Fibroblast of skin of left quadriceps (primary cell): Measurements from ENCODE around the gene TPM4.
A peak's percentile ranks its signal among the peaks of the same experiment; 100 is the strongest.
"Not testable (repeated sequence)": the region's sequence is repeated elsewhere in the genome, so short reads cannot be mapped to it uniquely, and the experiment has no call there.

Experiments used
- DNase-seq, 2 experiments: peaks; one replicate each; pipeline ENCODE4 v3.0.0-alpha.2; 2013; ENCODE audit warnings: low read depth in 2 of 2

TPM4 gene

GRCh38 chr19:16073481-16073880 is 2.8 kb upstream of the TPM4 start:
- no peak for DNase-seq

DNA sequence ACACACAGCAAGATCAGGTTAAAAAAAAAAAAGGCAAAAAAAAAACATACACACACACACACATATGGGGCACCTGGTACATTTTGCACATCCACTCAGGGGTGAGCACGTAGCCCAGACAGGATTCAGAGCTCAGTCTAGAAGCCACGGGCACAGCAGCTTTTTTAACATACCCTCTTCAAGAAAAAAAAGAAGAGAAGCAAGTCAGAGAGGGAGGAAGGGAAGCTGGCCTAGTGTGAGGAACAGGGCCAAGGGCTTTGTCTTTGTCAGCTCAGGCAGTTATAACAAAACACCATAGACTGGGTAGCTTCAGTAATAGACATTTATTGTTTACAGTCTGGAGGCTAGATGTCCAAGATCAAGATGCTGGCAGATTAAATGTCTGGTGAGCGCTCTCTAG is 2.3 kb upstream of the TPM4 start:
- DNase-seq: no peak

GRCh38 chr19:16074488-16075365 is 1.6 kb upstream of the TPM4 start:
- no peak for DNase-seq

GRCh38 chr19:16075430-16076153 is 703 bp upstream of the TPM4 start:
- DNase-seq: no peak

DNA sequence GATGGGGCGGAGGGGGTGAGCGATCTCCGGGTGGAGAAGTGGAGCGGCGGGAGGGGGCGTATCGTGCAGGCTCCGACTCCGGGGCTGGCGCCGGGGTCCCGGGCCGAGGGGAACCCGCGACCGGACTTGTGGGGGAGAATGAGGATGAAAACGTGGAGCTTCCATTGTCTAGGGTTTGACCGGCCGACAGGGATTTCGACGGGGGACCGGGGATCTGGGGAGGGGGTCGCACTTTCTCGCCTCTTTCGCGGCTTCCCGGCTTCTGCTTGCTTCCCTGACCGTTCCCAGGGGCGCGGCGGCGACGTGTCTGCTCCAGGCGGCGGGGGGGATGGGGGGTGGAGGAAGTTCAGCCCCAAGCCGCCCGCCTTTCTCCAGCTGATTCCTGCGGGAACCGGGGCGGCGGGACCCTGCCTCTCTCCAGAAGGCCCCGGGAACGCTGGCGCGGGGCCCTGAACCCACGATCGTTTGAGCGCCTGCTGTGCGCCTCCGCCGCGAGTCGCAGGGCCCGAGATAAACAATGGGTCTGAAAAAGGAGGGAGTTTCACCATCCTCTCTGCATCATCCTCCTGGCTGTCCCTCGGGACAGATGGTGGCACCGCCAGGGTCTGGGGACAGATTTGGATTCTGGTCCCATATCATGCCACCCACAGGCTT is 790 bp downstream of the TPM4 start:
- no peak for DNase-seq

DNA sequence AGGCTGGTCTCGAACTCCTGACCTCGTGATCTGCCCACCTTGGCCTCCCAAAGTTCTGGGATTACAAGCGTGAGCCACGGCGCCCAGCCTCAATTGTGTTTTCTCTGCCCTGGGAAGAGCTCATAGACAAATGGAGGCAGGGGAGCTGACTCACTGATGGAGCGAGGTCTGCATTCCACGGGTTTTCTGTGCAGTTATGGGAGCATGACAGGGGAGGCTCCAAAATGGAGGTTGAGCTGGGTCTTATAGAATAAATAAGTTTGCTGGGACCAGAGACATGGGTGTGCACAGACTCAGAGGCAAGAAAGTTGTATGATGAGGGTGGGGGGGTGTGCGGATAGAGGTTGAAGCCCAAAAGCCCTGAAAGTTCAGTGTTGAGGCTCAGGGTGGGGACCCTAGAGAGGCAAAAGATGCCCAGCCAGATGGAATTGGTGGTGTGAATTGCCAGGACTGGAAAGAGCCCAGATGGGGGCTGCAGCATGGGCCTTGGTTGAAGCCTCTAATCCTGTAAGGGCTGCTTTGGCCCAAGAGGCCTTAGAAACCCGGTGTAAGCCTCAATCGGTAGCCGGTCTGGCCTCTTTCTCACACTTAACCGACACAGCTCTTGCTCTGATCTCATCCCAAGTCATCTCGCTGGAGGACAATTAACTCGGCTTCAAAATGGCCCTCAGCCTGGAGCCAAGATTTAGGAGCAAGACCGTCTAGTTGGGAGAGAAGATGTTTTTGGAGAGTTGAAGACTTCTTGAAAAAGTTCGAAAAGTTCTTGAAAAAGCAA is 1.9 kb downstream of the TPM4 start:
- no peak for DNase-seq

DNA sequence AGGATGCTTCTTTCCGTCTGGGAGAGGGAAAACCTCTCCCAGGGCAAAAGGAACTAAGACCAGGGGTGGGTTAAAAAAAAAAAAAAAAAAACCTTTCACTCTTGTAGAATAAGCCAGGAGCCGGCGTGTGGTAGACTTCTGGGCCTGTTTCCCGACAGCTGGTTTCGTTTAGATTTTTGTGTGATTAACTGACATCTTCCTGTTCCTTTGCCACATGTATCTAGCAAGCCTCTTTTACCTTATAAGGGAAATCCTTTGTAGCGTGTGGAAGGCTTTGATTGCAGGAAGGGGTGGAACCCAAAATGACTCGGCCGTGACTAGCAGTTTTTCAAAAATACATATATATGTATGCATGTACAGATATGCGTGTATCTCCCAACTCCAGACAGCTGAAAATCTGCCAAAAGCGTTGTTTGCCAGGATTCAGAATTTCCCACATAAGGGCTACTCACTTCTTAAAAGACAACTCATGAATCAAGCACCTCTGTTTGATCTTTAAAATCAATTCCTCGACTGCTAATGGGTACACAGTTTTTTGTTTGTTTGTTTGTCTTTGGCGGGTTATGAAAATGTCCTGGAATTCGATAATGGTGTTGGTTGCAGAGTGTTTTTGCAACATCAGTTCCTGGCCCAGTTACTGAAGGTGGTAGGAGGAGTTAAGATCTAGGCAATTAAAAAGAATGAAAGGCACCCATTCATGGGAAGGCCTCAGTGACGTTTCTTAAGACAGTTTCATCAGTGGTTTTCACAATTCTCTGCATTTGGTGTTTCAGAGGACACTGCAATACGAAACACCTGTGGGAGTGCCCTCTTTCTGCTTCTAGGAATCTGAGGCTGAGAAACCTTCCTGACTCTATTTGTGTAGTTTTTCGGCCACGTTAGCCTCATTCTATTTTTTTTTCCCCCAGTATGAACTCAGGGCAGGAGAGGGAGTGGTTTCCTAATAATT is 2.7 kb downstream of the TPM4 start:
- peak; percentile 98 for DNase-seq

DNA sequence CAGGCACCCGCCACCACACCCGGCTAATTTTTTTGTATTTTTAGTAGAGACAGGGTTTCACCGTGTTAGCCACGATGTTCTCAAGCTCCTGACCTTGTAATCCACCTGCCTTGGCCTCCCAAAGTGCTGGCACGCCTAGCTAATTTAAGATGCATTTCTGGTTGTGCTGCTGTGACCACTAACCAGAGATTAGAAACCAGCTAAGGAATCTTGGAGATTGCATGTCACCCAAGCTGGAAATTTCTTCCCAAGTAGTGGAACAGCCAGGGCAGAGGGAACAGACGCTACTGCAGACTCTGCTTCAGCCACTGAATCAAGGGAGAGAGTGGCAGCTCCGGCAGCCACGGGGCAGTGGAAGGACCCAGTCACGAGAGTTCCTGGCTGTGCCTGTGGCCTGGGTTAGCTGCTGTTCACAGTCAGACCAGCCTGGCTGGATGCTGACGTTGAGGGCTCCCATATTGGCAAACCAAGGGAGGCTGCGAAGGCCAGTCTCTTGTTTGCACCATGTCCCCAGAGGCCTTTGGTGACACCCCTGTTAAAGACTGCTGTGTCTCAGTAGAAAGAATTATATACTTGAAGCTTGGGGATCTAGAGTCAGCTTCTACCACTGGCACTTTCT is 7.9 kb downstream of the TPM4 start:
- no peak for DNase-seq

- DNase-seq: no peak
These were observed 8.8 kb downstream of the TPM4 start for GRCh38 chr19:16085115-16085514.

DNA sequence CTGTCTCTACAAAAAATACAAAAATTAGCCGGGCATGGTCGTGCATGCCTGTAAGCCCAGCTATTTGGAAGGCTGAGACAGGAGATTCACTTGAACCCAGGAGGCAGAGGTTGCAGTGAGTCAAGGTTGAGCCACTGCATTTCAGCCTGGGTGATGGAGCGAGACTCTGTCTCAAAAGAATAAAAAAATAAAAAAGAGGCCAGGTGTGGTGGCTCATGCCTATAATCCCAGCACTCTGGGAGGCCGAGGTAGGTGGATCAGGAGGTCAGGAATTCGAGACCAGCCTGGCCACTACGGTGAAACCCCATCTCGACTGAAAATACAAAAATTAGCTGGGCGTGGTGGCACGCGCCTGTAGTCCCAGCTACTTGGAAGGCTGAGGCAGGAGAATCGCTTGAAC is 11.1 kb downstream of the TPM4 start:
- not testable (repeated sequence) for DNase-seq

GRCh38 chr19:16087940-16088339 is 11.6 kb downstream of the TPM4 start:
- no peak for DNase-seq

DNA sequence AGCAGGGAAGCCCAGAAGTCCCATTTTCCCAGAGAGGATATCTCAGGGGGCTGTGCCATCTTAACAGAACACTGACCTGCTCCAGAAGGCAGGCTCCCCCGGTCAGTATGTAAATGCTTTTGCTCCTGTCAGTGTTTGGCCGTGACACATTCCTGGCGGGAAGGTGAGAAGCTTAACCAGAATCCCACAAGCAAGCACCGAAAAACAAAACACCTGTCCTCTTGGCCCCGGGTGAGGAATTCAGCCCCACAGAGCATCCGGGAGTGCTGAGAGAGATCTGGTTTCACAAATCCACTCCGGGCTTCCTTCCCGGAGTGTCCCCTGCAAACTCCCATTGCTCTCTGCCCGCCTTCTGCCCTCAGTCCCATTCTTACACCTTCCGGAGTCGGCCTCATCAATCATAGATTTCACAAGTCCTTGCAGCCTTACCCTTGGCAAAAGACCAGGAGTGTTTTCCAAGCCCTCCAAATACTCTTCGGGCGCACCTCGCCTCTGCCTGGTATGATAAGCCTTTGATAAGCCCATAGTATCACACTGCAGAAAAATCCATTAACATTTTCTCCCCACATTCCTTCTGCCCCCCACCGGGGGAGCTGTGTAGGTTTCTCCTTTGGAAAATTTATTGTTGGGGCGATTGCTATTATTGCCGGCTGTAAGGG is 12.2 kb downstream of the TPM4 start:
- DNase-seq: no peak

DNA sequence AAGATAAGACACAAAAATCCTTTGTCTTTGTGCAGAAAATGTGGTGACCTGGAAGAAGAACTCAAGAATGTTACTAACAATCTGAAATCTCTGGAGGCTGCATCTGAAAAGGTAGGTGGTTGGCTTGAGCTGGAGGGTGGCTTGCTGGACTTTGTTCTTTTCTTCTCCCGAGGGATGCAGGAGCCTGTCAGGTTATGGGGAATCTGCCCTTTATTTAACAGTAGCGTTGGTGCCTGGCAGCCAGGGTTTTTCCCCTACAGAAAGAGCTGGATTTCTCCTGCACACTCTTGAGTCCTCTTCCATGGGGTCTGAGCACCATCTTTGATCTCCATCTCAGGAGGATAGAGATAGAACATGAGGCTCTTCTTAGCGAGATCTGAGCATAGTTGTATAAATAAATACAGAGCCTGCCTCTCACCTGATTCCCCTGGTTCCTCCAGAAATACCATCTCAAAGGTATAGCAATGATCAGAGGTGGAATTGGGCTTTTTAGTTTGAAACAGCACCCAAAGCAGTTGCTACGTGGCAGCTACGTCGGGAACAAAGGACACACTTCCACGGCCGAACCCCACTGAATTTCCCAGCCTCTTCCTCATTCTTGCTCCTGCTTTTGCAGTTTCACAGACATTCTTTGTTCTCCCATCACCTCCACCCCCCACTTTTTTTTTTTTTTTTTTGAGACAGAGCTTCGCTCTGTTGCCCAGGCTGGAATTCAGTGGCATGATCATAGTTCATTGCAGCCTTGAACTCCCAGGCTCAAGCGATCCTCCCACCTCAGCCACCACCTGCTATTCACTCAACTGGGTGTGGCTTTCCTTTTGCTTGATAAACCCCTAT is 12.9 kb downstream of the TPM4 start:
- no peak for DNase-seq

DNA sequence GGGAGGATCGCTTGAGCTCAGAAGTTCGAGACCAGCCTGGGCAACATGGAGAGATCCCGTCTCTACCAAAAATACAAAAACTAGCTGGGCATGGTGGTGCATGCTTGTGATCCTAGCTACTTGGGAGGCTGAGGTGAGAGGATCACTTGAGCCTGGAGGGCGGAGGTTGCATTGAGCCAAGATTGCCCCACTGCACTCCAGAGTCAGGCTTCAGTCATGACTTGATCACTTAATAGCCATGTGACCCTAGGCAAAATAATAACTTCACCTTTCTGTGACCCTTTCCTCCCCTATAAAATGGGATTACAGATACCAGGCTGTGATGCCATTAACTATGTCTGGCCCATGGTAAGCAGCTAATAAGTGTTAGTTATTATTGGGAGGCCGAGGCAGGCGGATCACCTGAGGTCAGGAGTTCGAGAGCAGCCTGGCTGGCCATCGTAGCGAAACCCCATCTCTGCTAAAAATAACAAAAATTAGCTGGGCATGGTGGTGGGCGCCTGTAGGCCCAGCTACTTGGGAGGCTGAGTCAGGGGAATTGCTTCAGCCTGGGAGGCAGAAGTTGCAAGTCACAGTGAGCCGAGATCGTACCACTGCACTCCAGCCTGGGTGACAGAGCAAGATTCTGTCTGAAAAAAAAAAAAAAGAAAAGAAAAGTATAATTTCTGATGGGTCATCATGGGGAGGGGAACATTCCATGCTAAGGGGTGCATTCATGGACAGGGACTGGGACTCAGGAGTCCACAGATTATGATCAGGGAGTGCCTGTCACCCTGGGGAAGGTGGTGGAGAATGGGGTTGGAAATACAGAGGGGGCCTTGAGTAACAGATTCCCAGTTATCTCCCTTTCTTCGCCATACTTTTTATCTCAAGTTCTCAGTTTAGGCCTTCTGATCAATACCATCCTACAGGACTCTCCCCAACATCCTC is 15.5 kb downstream of the TPM4 start:
- DNase-seq: no peak

DNA sequence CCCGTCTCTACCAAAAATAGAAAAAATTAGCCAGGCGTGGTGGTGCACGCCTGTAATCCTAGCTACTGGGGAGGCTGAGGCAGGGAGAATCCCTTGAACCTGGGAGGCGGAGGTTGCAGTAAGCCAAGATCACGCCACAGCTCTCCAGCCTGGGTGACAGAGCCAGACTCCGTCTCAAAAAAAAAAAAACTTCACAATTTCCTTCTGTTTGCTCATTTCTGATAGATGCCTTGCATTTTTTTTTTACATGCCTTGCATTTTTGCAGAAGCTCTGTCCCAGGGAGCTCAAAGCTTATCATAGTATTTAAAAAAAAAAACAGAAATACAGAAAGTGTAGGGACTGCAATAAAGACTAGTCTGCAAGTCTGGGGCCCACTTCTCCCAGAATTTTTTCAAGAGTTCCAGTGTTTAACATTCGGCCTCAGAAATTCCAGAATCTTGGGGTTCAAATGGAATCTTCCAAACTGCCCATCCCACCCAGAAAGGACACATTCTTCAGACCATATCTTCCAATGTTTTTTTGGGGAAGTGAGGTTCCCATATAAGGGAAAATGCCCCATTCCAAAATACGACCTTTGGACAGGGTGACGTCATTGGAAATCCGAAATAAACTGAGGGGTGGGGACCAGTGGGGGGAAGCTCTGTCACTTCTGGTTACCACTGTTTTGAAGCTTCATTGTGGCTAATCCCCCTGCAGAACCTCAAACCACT is 18.2 kb downstream of the TPM4 start:
- DNase-seq: no peak

DNA sequence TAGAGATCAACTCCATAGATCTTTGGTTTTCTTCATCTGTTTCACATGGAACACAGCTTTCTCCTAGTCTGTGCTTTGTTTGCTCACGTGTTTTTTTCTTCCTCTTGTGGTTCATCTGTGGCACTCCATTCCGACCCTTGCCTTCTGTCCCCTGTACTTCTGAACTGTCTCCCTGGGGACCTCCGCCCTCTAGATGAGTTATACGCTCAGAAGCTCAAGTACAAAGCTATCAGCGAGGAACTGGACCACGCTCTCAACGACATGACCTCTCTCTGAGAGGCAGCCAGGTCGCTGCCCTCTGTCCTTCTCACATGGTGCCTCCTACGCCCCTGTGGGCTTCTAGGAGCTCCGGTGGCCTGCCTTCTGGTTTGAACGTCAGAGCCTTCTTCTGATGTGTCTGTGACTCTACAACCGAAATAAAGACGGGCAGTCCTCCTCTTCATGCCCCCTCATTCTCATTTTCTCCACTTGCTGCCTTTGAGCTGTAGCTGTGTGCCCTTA is 18.8 kb downstream of the TPM4 start:
- DNase-seq: no peak
